NT2/D1 (cell line): Measurements from ENCODE around the gene ADAM8.

Experiments used
- YY1 ChIP-seq: IDR thresholded peaks from 2 replicates; pipeline ENCODE4 v1.6.1; 2011; ENCODE audit not compliant: insufficient read length, insufficient read depth
- ZNF274 ChIP-seq: IDR thresholded peaks from 2 replicates; pipeline ENCODE4 v1.6.1; 2011; ENCODE audit warnings: mild to moderate bottlenecking, low read depth, low read length

GRCh38 chr10:133306941-133307379, 30.3 kb upstream of the ADAM8 start:
- TF ChIP-seq YY1 (no peak), ZNF274 (no peak)
